Measurements from ENCODE around the gene AQP4. TPM values are rescaled to one million over a fixed set of nuclear protein-coding genes. Genes with fewer than 3 reads are reported as not detected.

The AQP4 gene
- total RNA-seq, 6 donors from 2014 or later, result 61.8 to 317 (median 239) TPM

DNA sequence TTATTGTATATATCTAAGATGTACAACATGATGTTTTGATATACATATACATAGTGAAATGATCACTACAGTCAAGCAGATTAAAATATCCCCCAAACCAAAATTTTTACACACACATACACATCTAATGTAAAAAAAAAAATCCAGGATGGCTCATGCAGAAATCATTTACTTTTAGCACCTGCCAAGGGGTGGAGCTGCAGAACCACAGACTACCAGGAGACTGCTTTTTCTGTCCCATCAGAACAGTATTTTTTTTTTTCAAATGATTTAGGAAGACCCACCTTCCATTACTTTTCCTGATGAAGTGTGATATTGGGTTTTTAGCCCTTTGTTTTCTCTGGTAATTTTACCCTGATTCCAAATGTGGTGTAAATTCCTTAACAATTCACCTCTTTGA lies 61.9 kb downstream of the AQP4 start:
- no peak for ATAC-seq (ENCODE audit: low FRiP score in 2 of 2)
- H3K9me3 ChIP-seq, result no peaks in the 10 kb centered on the region
- H3K27me3 ChIP-seq, result no peaks in the 10 kb centered on the region
- H3K36me3 ChIP-seq, result no peaks in the 10 kb centered on the region
- DNase-seq, result no peak
- H3K4me1 ChIP-seq, result no peaks in the 10 kb centered on the region
- H3K27ac ChIP-seq, result no peak overlapping the region
- TF ChIP-seq POLR2AphosphoS5 (IDR thresholded peaks at IDR 0.05), result no peak
- no peak for TF ChIP-seq EP300 (IDR thresholded peaks at IDR 0.05)
- no peak for TF ChIP-seq CTCF (IDR thresholded peaks at IDR 0.05)
- TF ChIP-seq POLR2A (IDR thresholded peaks at IDR 0.05), result no peak
- no peak overlapping the region for H3K4me3 ChIP-seq

- ATAC-seq (ENCODE audit: low FRiP score in 2 of 2) (no peak), DNase-seq (no peak)
- Histone ChIP-seq H3K4me3 (no peak overlapping the region), H3K27ac (no peak overlapping the region), H3K9me3 (no peaks in the 10 kb centered on the region), H3K36me3 (no peaks in the 10 kb centered on the region), H3K27me3 (no peaks in the 10 kb centered on the region), H3K4me1 (no peaks in the 10 kb centered on the region)
- 57 to 73% methylated on average over 4 of the region's 4 CpGs for WGBS, 2 donors
- TF ChIP-seq POLR2AphosphoS5 (IDR thresholded peaks at IDR 0.05), result no peak
- TF ChIP-seq POLR2A (IDR thresholded peaks at IDR 0.05), result no peak
- TF ChIP-seq CTCF (IDR thresholded peaks at IDR 0.05), result no peak
- TF ChIP-seq EP300 (IDR thresholded peaks at IDR 0.05), result no peak
These were observed 62.9 kb downstream of the AQP4 start for GRCh38 chr18:26802330-26803200.

All from upper lobe of left lung (tissue), 6 donors.